GM20431 (cell line): ENCODE measurements around the gene IQCH.

Experiments
- in situ Hi-C: fragments of 300-500 bp; cut with MseI, MboI; formaldehyde crosslinking; loops from one replicate; pipeline ENCODE4 v1.15.0; 2020; ENCODE audit warnings: low sequenced_read_pairs; ENCODE audit not compliant: unreplicated experiment

The IQCH gene

DNA sequence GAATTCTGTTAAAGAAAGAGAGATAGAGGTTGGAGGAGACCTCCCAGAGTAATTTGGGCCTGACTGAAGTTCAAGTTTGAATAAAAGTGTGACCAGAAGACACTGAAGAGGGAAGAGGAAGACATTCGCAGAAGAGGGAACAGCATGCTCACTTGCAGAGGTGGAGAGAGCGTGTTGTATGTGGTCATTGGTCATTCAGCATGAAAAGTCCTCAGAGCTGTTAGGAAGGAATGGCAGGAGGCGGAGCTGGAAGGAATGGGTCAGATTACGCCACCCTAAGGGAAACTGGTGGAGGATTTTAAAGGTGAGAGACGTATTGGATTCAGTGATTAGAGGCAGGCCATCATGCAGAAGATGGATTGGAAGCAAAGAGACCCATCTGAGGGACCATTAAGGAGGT lies 41.6 kb downstream of the IQCH start:
- in situ Hi-C loops = no loop called here

- in situ Hi-C loops = no loop called here
These were observed 42.1 kb downstream of the IQCH start for GRCh38 chr15:67296684-67297083.

GRCh38 chr15:67300266-67301025 lies 45.9 kb downstream of the IQCH start:
- in situ Hi-C loops = loop anchor here (10.0 kb wide), 1 partner anchor 346 kb away; no protein-coding TSS in a partner anchor

DNA sequence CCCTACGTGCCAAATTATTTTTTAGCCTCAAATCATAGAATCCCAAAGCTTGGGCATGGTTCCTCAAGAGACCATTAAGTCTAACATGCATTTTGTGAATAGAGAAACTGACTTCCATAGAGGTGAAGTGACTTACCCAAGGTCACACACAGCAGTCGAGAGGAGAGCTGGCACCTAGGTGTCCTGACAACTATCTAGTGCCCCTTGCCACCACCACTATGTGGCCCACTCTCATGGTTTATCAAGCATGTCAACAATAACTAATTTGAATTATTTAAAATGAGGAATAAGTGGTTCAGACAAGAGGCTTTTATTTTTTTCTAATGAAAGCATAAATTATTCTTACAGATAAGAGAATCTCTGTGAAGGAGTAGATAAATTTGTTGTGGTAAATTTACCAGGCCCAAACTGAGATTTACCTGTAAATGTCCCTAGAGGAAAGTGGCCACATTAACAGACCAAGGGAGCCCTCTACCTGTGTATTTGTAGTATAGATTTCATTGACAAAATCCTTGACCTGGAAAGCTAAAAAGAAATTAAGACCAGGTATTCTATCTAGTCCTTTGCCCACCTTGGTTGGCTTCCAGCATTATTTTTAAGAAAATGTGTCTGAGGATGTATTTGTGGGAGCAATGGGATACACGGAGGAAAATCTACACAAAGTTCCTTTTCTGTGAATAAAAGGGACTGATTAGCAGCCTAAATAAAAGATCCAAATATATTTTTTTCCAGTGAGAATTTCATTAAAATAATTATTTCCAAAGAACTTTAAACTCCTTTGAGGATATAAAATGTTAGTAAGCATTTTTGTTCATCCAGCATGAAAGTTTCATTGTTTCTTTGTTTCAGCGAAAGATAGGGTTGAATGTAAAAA lies 49.1 kb downstream of the IQCH start:
- in situ Hi-C loops = loop anchor here (10.0 kb wide), 1 partner anchor 349 kb away; no protein-coding TSS in a partner anchor

- in situ Hi-C loops = loop anchor here (10.0 kb wide), 1 partner anchor 350 kb away; no protein-coding TSS in a partner anchor
These were observed 50.2 kb downstream of the IQCH start for GRCh38 chr15:67304778-67305177.

- in situ Hi-C loops = loop anchor here (10.0 kb wide), 1 partner anchor 351 kb away; no protein-coding TSS in a partner anchor
These were observed 50.9 kb downstream of the IQCH start for GRCh38 chr15:67305506-67305905.

GRCh38 chr15:67307156-67307555 lies 52.6 kb downstream of the IQCH start:
- in situ Hi-C loops = loop anchor here (10.0 kb wide), 1 partner anchor 352 kb away; no protein-coding TSS in a partner anchor

DNA sequence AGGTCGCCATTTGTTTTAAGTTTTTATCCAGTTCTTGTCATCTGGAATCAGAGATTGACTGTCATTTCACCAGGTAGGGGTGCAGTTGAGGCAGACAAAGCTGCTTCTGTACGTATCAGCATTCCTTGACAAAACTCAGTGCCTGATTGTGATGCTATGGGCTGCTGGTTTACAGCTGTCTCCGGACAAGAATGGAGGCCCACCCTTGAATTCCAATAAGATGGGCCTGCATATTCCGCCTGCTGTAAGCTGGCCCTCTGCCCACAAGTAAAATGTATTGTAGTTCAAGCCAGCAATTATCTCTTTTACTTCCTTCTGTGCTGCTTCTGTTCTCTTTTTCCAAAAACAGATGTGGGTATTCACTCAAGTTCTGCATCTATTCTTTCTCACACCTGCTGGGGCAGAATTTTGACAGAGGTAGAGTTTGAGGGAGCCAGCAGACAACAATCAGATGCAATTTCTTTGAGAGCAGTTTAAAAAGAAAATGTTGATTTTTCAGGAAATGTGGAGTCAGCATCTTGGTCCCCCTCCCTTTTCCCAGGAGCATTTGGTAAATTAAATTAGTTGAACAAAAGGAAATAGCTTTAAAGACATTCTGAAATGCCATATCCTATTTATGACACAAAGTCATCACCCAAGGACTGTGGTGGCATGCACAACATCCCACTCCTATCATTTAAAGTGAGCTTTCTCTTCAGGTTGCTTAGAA lies 53.5 kb downstream of the IQCH start:
- in situ Hi-C loops = loop anchor here (10.0 kb wide), 1 partner anchor 353 kb away; no protein-coding TSS in a partner anchor

DNA sequence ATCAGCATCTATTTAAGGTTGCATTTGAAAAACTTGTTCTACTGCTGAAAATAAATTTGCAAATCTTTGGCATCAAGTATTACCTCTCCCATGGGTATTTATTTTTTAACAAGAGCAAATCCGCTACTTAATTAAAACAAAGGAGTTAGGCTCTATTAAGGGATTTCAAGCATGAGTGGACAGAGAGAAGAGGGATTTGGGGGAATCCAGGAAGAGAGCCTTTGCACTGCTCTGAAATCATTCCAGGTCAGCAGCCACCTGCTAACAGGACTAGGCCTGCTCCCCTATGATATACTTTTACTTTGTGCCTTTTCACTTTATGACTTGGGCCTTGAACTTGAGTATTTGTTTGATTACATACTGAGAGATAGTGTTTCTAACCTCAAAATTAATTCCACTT lies 57.1 kb downstream of the IQCH start:
- in situ Hi-C loops = no loop called here

DNA sequence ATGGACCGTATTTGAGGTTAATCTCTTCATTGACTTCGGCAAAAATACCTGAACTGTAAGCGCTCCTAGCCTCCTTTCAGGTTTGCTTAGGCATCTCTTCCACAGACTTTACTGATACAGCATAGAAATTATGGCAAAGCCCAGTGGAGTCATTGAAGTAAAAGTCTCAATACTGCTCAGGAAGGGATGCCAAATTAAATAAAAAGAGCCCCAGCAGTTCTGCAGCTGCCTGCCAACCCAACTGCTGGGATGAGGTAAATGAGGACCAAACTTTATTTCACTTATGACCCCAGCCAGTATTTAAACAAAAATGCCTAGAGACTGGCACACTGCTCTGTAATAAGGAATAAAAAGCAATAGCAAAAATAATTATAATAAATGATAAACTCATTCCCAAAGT lies 65.4 kb downstream of the IQCH start:
- in situ Hi-C loops = no loop called here

- in situ Hi-C loops = no loop called here
These were observed 66.8 kb downstream of the IQCH start for GRCh38 chr15:67321352-67321751.

DNA sequence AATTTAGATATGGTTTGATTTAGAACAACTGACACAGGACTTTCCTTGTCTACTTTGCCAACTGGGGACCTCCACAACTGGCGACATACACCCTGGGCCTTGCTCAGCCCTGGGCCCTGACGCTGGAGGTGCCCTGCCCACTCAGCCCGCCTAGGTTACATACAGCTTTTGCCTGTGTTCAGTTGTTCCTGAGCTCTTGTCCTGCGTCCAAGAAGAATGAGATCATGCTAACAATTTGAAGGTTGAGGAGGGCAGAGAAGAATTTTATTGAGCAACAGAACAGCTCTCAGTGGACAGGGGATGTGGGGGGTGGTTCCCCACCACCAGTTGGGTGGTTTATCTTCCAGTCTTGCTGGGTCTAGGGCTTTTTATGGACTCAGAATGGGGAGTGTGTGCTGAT lies 67.9 kb downstream of the IQCH start:
- in situ Hi-C loops = no loop called here

DNA sequence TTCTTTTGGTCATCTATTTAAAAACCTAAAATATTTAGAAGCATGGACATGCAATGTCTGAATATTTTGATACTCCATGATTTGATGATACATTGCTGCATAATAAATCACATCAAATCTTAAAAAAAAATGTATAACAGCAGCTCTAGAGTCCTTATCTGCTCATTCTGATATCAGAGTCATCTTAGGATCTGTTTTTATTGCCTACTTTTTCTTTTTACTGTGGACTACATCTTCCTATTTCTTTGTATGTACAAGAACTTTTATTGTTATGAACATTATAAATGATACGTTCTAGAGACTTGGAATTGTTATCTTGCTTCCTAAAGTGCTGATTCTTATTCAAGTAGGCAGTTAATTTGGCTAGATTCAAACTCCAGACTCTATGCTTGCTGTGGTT lies 72.7 kb downstream of the IQCH start:
- in situ Hi-C loops = no loop called here

DNA sequence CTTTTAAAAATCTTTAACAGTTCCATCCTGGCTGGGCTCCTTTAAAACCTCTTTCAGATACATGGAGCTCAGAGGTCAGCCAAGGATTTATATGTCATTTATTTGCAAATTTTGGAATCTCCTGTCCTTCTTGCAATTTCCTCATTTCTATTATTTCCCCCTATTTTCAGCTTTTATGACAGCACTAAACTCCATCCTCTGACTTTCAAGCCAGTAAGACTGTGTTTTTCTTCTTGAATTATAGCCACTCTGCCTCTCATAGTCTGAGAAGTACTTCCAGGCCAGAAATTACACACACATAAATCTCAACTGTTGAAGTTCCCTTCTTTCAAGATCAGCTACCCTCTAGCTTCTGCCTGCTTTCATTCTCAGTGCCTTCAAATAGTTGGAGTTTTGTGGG lies 73.2 kb downstream of the IQCH start:
- in situ Hi-C loops = no loop called here

DNA sequence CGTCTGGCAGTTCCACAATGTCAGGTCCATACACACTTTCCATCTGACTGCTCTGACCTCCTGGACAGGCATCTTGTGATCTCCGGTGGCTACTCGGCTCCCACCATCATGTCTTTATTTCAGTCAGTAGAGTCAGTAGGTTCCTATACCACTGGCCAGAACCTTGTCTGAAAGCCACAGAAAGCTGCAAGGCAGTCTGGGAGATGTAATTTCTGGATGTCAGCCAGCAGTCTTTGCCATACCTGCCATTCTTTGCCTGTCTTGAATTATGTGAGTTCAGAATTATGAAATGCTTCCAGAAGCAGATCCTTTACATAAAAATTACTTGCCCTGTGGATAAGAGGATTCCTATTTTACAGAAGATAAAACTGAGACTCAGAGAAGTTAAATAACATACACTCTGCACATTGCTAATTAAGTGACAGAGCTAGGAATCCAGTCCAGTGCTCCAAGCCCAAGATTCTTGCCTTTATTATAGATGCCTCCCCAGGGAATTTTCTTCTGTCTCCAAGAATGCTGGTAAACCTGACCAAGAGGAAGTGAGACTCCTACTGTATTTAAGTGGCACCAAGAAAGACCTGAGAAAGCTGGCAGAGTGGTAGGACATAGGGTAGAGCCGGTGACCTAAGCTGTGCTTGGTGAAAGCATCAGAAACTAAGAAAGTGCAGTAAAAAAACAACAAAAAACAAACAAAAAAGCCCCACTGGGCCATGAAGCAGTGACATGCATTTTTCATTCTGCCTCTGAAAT lies 75.6 kb downstream of the IQCH start:
- in situ Hi-C loops = no loop called here

DNA sequence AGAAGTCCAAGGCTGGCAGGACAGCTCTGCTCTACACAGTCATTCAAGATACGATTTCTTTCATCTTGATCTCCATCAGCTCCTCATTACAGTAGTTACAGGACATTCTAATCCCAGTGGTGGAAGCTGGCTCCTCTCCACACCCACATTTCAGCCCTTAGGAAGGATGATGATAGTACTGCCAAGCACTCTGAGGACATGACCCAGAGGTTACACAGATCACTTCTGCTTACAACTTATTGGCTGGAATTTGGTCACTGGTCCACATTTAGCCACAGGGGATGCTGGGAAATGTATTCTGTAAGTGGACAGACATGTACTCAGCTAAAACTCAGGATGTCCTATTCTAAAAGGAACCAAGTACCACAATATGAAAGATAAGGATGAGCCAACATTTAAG lies 77.1 kb downstream of the IQCH start:
- in situ Hi-C loops = no loop called here

DNA sequence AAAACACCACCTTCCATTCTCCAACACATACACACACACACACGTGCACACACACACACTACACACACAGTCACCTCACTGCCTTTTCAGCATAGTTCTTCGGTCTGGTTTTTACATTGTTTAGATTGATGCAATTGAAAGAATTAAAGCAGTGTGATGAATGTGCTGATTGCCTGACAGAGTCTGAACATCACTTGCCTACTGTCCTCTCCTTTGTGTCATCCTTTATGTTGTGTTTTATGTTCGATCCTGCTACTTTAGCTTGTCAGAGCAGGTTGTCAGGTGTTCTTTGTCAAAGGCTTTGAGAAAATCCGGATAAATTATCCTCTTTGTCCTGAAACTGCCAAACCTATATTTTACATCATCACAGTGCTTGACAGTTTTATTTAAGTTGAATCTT lies 80.4 kb downstream of the IQCH start:
- in situ Hi-C loops = no loop called here

DNA sequence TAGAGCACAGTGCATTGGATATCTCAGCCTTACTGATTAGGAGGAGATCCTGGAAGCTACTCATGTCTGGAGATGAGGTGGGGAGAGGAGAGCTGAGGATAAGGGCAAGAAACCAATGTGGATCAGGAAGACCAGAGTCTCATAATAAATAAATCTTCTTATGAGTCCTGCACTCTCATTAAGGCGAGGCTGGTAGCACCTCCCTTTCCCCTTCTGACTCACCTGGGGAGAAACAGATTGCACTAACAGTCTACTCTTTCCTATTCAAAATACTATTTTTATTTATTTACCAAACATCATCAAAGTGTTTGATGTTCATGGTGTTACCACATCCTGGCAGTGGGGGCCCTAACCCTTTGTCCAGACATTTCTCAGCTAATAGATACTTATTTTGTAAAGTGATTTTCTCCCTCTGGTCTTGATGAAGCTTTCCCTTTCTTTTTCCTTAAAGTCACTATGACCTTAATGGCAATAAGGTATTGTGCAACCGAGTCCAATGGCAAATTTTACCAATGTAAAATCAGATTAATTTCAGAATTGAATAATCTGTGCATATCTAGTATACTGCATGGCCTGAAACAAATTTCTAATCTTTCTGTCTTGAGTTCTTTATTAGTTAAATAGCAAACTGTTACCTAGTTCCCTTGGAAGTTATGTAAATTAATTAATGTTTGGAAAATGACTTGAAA lies 81.1 kb downstream of the IQCH start:
- in situ Hi-C loops = no loop called here

- in situ Hi-C loops = no loop called here
These were observed 86.0 kb downstream of the IQCH start for GRCh38 chr15:67340630-67341029.
